ENCODE measurements around the gene NANOG. TPM values are rescaled to one million over a fixed set of nuclear protein-coding genes. Genes with fewer than 3 reads are reported as not detected.

The NANOG gene
- total and polyA plus RNA-seq, 2 experiments from 2014 or later = 48.5 to 134 TPM

GRCh38 chr12:7835766-7836165 is 46.6 kb downstream of the NANOG start:
- TF ChIP-seq, protein P1, sequence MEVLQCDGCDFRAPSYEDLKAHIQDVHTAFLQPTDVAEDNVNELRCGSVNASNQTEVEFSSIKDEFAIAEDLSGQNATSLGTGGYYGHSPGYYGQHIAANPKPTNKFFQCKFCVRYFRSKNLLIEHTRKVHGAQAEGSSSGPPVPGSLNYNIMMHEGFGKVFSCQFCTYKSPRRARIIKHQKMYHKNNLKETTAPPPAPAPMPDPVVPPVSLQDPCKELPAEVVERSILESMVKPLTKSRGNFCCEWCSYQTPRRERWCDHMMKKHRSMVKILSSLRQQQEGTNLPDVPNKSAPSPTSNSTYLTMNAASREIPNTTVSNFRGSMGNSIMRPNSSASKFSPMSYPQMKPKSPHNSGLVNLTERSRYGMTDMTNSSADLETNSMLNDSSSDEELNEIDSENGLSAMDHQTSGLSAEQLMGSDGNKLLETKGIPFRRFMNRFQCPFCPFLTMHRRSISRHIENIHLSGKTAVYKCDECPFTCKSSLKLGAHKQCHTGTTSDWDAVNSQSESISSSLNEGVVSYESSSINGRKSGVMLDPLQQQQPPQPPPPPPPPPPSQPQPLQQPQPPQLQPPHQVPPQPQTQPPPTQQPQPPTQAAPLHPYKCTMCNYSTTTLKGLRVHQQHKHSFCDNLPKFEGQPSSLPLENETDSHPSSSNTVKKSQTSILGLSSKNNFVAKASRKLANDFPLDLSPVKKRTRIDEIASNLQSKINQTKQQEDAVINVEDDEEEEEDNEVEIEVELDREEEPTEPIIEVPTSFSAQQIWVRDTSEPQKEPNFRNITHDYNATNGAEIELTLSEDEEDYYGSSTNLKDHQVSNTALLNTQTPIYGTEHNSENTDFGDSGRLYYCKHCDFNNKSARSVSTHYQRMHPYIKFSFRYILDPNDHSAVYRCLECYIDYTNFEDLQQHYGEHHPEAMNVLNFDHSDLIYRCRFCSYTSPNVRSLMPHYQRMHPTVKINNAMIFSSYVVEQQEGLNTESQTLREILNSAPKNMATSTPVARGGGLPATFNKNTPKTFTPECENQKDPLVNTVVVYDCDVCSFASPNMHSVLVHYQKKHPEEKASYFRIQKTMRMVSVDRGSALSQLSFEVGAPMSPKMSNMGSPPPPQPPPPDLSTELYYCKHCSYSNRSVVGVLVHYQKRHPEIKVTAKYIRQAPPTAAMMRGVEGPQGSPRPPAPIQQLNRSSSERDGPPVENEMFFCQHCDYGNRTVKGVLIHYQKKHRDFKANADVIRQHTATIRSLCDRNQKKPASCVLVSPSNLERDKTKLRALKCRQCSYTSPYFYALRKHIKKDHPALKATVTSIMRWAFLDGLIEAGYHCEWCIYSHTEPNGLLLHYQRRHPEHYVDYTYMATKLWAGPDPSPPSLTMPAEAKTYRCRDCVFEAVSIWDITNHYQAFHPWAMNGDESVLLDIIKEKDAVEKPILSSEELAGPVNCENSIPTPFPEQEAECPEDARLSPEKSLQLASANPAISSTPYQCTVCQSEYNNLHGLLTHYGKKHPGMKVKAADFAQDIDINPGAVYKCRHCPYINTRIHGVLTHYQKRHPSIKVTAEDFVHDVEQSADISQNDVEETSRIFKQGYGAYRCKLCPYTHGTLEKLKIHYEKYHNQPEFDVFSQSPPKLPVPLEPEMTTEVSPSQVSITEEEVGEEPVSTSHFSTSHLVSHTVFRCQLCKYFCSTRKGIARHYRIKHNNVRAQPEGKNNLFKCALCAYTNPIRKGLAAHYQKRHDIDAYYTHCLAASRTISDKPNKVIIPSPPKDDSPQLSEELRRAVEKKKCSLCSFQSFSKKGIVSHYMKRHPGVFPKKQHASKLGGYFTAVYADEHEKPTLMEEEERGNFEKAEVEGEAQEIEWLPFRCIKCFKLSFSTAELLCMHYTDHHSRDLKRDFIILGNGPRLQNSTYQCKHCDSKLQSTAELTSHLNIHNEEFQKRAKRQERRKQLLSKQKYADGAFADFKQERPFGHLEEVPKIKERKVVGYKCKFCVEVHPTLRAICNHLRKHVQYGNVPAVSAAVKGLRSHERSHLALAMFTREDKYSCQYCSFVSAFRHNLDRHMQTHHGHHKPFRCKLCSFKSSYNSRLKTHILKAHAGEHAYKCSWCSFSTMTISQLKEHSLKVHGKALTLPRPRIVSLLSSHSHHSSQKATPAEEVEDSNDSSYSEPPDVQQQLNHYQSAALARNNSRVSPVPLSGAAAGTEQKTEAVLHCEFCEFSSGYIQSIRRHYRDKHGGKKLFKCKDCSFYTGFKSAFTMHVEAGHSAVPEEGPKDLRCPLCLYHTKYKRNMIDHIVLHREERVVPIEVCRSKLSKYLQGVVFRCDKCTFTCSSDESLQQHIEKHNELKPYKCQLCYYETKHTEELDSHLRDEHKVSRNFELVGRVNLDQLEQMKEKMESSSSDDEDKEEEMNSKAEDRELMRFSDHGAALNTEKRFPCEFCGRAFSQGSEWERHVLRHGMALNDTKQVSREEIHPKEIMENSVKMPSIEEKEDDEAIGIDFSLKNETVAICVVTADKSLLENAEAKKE (CRISPR knock-in tag; IDR thresholded peaks at IDR 0.05) = no peak
- TF ChIP-seq EZH2phosphoT487 (IDR thresholded peaks at IDR 0.05; ENCODE audit: unreplicated experiment) (no peak), JUNB (IDR thresholded peaks at IDR 0.05; ENCODE audit: unreplicated experiment) (no peak), POLR2AphosphoS5 (IDR thresholded peaks at IDR 0.05; ENCODE audit: low read depth) (no peak), ZNF331 (CRISPR knock-in tag; IDR thresholded peaks at IDR 0.05; ENCODE audit: low read depth) (no peak), ETS1 (IDR thresholded peaks at IDR 0.05) (no peak), CREB1 (CRISPR knock-in tag; IDR thresholded peaks at IDR 0.05; ENCODE audit: low read depth) (no peak), EZH2 (IDR thresholded peaks at IDR 0.05; ENCODE audit: low read depth, unreplicated experiment) (no peak), NANOG (IDR thresholded peaks at IDR 0.05; ENCODE audit: borderline replicate concordance) (no peak), STAT1 (IDR thresholded peaks at IDR 0.05; ENCODE audit: unreplicated experiment) (no peak), ZNF114 (CRISPR knock-in tag; IDR thresholded peaks at IDR 0.05) (no peak)
- TF ChIP-seq, protein P2, sequence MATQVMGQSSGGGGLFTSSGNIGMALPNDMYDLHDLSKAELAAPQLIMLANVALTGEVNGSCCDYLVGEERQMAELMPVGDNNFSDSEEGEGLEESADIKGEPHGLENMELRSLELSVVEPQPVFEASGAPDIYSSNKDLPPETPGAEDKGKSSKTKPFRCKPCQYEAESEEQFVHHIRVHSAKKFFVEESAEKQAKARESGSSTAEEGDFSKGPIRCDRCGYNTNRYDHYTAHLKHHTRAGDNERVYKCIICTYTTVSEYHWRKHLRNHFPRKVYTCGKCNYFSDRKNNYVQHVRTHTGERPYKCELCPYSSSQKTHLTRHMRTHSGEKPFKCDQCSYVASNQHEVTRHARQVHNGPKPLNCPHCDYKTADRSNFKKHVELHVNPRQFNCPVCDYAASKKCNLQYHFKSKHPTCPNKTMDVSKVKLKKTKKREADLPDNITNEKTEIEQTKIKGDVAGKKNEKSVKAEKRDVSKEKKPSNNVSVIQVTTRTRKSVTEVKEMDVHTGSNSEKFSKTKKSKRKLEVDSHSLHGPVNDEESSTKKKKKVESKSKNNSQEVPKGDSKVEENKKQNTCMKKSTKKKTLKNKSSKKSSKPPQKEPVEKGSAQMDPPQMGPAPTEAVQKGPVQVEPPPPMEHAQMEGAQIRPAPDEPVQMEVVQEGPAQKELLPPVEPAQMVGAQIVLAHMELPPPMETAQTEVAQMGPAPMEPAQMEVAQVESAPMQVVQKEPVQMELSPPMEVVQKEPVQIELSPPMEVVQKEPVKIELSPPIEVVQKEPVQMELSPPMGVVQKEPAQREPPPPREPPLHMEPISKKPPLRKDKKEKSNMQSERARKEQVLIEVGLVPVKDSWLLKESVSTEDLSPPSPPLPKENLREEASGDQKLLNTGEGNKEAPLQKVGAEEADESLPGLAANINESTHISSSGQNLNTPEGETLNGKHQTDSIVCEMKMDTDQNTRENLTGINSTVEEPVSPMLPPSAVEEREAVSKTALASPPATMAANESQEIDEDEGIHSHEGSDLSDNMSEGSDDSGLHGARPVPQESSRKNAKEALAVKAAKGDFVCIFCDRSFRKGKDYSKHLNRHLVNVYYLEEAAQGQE (IDR thresholded peaks at IDR 0.05; ENCODE audit: unreplicated experiment) = no peak
- H3K4me2 ChIP-seq = no peak overlapping the region
- no peak for DNase-seq (ENCODE audit: low spot score)
- no peak overlapping the region; the same call in 1 of the 2 replicates for H3K27ac Mint-ChIP-seq
- H3K4me1 Mint-ChIP-seq = peaks cover 9% of the 10 kb centered on the region
- 0 out of 2 replicates have a peak, but pooled peaks cover 3% of the 10 kb centered on the region for H3K36me3 ChIP-seq (ENCODE audit: insufficient read depth)
- no peak overlapping the region for H3K4me3 Mint-ChIP-seq
- peaks cover 14% of the 10 kb centered on the region for H3K27me3 Mint-ChIP-seq (ENCODE audit: insufficient read depth, low read depth, poor library complexity)
- no peaks in the 10 kb centered on the region for H3K79me2 ChIP-seq (replicated peaks; ENCODE audit: insufficient read depth)
- no peaks in the 10 kb centered on the region for H3K27me3 ChIP-seq (ENCODE audit: insufficient read depth)
- no peaks in the 10 kb centered on the region for H3K36me3 Mint-ChIP-seq (ENCODE audit: low read depth)
- no peak overlapping the region for H2AFZ ChIP-seq
- H3K4me1 ChIP-seq (ENCODE audit: insufficient read depth) = no peaks in the 10 kb centered on the region
- H3K9me2 ChIP-seq (ENCODE audit: insufficient read depth) = no peaks in the 10 kb centered on the region
- H3F3A ChIP-seq (replicated peaks; ENCODE audit: low read depth) = no peaks in the 10 kb centered on the region
- H4K20me1 ChIP-seq (replicated peaks; ENCODE audit: insufficient read depth) = no peaks in the 10 kb centered on the region
- no peak for ATAC-seq
- no peak overlapping the region for H3K4me3 ChIP-seq
- H3K9me3 Mint-ChIP-seq = no peaks in the 10 kb centered on the region; the same call in 1 of the 3 replicates
- peak overlapping the region; percentile 4; the same call in 1 of the 2 replicates for H3K27ac ChIP-seq (ENCODE audit: low read depth)

All from GM23338 (cell line).